Fibroblast of skin of scalp (primary cell): Measurements from ENCODE around the gene RETREG3.
"Not testable (repeated sequence)": the region's sequence is repeated elsewhere in the genome, so short reads cannot be mapped to it uniquely, and the experiment has no call there.

ENCODE experiments used
- DNase-seq: peaks from one replicate; pipeline ENCODE4 v3.0.0-alpha.2; 2013

The RETREG3 gene

DNA sequence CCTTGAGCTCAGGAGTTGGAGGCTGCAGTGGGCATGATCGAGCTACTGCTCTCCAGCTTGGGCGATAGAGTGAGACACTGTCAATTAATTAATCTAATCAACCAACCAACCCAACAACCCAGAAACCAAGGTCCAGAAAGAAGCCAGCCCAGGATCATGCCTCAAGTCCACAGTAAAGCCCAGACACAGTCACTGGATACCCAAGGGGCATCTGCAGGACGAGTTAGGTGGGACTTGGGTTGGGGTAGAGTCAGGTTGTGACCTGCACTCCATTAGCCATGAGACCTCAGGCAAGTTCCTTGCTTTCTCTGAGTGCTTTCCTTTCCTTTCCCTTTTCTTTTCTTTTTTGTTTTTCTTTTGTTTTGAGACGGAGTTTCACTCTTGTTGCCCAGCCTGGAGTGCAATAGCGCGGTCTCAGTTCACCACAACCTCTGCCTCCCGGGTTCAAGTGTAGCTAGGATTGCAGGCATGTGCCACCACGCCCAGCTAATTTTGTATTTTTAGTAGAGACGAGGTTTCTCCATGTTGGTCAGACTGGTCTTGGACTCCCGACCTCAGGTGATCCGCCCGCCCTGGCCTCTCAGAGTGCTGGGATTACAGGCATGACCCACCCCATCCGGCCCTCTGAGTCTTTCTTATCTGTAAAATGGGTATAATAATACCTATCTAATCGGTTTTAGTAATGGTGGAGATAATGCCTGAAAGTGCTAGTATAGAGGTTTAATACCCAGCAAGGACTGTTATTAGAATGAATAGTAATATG lies 60.0 kb downstream of the RETREG3 start:
- no peak for DNase-seq

DNA sequence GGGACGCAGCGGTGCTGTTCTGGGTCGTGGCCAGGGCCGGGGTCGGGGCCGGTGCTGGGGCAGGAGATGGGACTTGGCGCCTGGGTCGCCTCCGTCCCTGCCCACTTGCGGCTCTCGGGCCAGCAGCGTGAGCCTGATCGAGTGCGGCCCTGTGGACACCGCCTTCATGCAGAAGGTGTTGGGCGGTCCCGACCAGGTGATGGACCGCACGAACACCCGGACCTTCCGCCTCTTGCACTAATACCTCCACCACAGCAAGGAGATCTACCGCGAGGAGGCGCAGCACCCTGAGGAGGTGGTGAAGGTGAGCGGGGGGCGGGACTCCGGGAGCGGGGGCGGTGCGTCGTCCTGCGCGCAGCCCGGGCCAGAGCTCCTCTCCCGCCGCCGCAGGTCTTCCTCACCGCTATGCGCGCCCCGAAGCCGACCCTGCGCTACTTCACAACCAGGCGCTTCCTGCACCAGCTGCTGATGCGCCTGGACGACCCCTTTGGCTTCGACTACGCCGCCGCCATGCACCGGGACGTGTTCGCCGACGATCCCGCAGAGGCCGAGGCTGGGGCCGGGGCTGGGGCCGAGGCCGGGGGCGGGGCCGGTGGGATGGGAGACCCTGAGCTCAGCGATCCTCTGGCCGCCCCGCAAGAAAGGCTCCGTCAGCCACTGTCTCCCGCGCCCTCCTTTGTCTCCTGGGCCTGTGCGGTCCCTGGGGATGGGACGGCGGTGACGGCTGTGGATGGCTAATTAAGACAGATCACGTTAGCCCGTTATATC lies 60.9 kb downstream of the RETREG3 start:
- DNase-seq: no peak

- DNase-seq: no peak
These were observed 61.5 kb downstream of the RETREG3 start for GRCh38 chr17:42547698-42548069.

DNA sequence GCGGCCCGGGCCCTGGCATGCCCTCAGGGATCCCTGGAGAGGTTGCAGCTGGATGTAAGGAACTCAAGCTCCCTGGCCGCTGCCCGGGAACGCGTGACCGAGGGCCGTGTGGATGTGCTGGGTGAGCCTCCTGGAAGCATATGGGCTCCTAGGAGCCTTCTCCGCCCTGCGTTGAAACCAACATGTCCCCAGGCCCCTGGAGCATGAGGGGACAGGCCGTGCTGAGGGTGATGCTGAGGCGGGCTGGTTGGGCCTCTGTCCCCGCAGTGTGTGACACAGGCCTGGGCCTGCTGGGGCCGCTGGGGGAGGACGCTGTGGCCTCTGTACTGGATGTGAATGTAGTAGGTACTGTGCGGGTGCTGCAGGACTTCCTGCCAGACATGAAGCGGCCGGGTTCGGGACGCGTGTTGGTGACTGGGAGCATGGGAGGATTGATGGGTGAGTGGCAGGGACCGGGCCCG lies 62.1 kb downstream of the RETREG3 start:
- DNase-seq: no peak

GRCh38 chr17:42545755-42546505 lies 63.2 kb downstream of the RETREG3 start:
- DNase-seq: not testable (repeated sequence)

- no peak for DNase-seq
These were observed 64.3 kb downstream of the RETREG3 start for GRCh38 chr17:42544874-42545283.

GRCh38 chr17:42543190-42544079 lies 65.7 kb downstream of the RETREG3 start:
- DNase-seq: no peak

- no peak for DNase-seq
These were observed 67.9 kb downstream of the RETREG3 start for GRCh38 chr17:42541041-42541833.

DNA sequence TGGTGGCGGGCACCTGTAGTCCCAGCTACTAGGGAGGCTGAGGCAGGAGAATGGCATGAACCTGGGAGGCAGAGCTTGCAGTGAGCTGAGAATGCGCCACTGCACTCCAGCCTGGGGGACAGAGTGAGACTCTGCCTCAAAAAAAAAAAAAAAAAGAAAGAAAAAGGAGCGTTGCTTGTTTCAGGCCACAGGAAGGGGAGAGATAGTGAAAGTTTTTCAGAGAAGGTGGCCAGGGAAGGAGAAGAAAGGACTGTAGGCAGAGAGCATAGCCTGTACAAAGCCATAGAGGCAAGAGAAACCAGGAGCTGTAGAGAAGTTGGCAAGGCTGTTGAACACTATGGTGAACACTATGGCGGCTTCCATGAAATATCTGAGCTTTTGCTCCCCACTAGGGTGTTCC lies 68.6 kb downstream of the RETREG3 start:
- not testable (repeated sequence) for DNase-seq

- no peak for DNase-seq
These were observed 70.7 kb downstream of the RETREG3 start for GRCh38 chr17:42538482-42538881.

GRCh38 chr17:42537826-42538451 lies 71.2 kb downstream of the RETREG3 start:
- no peak for DNase-seq

DNA sequence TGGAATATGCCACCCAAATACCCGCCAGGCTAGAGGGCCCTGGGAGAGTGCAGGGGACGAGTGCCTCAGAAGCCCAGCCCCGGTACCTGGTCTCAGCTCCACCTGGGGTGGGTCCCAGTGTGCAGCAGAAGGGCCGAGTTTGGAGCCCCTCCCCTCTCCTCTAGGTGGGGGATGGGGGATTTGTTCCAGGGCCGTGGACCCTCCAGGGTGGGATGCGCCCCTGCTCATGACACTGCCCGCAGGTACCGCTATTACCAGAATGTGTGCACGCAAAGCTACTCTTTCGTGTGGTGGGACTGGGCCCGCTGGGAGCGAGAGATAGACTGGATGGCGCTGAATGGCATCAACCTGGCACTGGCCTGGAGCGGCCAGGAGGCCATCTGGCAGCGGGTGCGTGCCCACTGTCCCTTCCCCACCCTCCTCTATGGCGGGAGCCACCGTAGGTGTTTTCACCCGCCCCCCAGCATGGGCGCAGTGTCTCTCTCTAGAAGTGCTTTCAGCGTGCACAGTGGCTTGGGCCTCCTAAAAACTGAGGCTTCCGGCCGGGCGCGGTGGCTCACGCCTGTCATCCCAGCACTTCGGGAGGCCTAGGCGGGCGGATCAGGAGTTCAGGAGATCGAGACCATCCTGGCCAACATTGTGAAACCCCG lies 71.9 kb downstream of the RETREG3 start:
- no peak for DNase-seq

- peak; percentile 81 for DNase-seq
These were observed 72.6 kb downstream of the RETREG3 start for GRCh38 chr17:42536372-42537155.

- peak; percentile 92 for DNase-seq
These were observed 73.2 kb downstream of the RETREG3 start, which contains the start of gene NAGLU for GRCh38 chr17:42536048-42536371. Gene NAGLU (plus strand): TSS chr17:42536241. CDS start chr17:42536273, 32 bp downstream.

- no peak for DNase-seq
These were observed 73.8 kb downstream of the RETREG3 start for GRCh38 chr17:42535155-42536047.

- peak; percentile 57 for DNase-seq
These were observed 77.5 kb downstream of the RETREG3 start for GRCh38 chr17:42531455-42532354.

DNA sequence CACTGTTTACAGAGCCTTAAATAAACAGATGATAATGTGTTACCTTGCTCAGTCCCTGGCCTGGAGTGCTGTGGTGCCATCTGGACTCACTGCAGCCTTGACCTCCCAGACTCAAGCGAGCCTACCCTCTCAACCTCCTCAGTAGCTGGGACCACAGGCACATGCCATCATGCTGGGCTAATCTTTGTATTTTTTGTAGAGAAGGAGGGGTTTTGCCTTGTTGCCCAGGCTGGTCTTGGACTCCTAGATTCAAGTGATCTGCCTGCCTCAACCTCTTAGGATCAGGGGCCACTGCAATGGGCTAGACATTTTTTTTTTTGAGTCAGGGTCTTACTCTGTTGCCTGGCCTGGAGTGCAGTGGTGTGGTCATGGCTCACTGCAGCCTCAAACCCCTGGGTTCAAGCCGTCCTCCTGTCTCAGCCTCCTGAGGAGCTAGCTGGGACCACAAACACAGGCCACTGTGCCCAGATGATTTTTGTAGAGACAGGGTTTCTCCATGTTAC lies 78.2 kb downstream of the RETREG3 start:
- DNase-seq: no peak
